ENCODE measurements around the gene PDE4B.
"Not testable (repeated sequence)": the region's sequence is repeated elsewhere in the genome, so short reads cannot be mapped to it uniquely, and the experiment has no call there.

PDE4B gene

DNA sequence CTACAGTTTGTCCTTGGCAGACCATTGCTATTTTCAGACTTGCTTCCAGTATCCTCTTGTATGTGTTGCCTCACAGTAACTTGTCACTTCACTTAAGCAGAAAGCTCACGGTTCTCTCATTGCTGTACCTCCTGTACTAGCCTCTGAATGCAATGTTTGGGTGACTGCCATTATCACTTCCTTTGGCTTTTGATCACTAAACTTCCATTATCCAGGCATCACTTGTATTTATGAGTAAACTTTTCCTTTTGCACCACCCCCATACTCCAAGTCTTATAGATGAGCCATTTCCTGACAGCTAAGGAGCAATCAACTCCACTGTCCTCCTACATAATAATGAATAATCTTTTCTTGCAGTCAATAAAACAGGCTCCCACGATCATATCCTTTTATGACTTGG, 255.3 kb downstream of the PDE4B start:
- Histone ChIP-seq H3K4me3 (ENCODE audit: low read depth in 1 of 2, low read length in 1 of 2) (no peak overlapping the region), H3K9me3 (no peaks in the 10 kb centered on the region), H3K4me1 (ENCODE audit: control insufficient read depth in 1 of 2, insufficient read depth in 1 of 2, low read depth in 1 of 2, low read length in 1 of 2) (no peaks in the 10 kb centered on the region), H3K27ac (no peak overlapping the region), H3K36me3 (no peaks in the 10 kb centered on the region), H3K27me3 (no peaks in the 10 kb centered on the region)
- TF ChIP-seq CTCF (IDR thresholded peaks at IDR 0.05), result no peak

DNA sequence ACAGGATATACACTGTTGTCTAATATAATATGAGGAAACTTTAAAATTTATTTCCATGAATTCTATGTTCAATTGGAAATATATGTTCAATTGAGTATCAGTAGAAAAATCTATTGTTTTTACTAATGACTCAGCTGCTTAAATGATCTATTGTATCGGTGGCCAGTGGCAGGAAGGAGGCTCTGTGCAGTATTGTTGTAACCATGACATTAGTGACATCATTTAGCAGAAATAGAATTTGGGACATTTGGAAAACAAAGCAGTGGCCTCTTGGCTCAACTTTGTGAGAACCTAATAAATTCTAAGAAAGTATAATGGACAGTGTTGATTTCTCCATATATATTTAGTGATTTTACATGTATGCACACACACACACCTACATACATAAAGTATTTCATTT, 257.4 kb downstream of the PDE4B start:
- no peak overlapping the region for H3K4me3 ChIP-seq (ENCODE audit: low read depth in 1 of 2, low read length in 1 of 2)
- H3K9me3 ChIP-seq, result no peaks in the 10 kb centered on the region
- H3K36me3 ChIP-seq, result no peaks in the 10 kb centered on the region
- H3K4me1 ChIP-seq (ENCODE audit: control insufficient read depth in 1 of 2, insufficient read depth in 1 of 2, low read depth in 1 of 2, low read length in 1 of 2), result no peaks in the 10 kb centered on the region
- H3K27me3 ChIP-seq, result no peaks in the 10 kb centered on the region
- TF ChIP-seq CTCF (IDR thresholded peaks at IDR 0.05), result no peak
- no peak overlapping the region for H3K27ac ChIP-seq

DNA sequence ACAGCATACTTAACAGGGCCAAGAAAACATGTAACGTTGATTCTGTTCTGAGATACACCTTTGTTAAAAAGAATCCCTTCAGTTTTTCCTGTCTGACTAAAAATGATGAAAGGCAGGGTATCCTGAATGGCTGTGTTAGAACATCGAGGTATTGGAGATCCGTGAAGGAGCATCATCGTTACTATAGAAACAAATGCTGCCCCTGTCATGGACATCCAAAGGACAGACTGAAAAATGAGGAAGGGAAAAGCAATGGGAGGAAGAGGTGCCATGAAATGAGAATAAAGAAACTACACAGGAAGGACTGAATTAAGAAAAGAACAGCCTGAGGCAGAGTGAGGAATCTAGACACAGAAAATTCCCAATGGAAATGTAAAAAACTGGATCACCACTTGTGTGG, 257.9 kb downstream of the PDE4B start:
- Histone ChIP-seq H3K4me3 (ENCODE audit: low read depth in 1 of 2, low read length in 1 of 2) (no peak overlapping the region), H3K27me3 (no peaks in the 10 kb centered on the region), H3K9me3 (no peaks in the 10 kb centered on the region), H3K27ac (no peak overlapping the region), H3K4me1 (ENCODE audit: control insufficient read depth in 1 of 2, insufficient read depth in 1 of 2, low read depth in 1 of 2, low read length in 1 of 2) (no peaks in the 10 kb centered on the region), H3K36me3 (no peaks in the 10 kb centered on the region)
- no peak for TF ChIP-seq CTCF (IDR thresholded peaks at IDR 0.05)

GRCh38 chr1:66055092-66055491, 262.4 kb downstream of the PDE4B start:
- H3K27ac ChIP-seq, result no peak overlapping the region
- TF ChIP-seq CTCF (IDR thresholded peaks at IDR 0.05), result no peak
- no peaks in the 10 kb centered on the region for H3K27me3 ChIP-seq
- no peaks in the 10 kb centered on the region for H3K4me1 ChIP-seq (ENCODE audit: control insufficient read depth in 1 of 2, insufficient read depth in 1 of 2, low read depth in 1 of 2, low read length in 1 of 2)
- no peaks in the 10 kb centered on the region for H3K36me3 ChIP-seq
- no peaks in the 10 kb centered on the region for H3K9me3 ChIP-seq
- H3K4me3 ChIP-seq (ENCODE audit: low read depth in 1 of 2, low read length in 1 of 2), result no peak overlapping the region

- H3K9me3 ChIP-seq, H3K36me3 ChIP-seq: not testable (repeated sequence)
Measured at GRCh38 chr1:66057448-66057847, 264.8 kb downstream of the PDE4B start.

DNA sequence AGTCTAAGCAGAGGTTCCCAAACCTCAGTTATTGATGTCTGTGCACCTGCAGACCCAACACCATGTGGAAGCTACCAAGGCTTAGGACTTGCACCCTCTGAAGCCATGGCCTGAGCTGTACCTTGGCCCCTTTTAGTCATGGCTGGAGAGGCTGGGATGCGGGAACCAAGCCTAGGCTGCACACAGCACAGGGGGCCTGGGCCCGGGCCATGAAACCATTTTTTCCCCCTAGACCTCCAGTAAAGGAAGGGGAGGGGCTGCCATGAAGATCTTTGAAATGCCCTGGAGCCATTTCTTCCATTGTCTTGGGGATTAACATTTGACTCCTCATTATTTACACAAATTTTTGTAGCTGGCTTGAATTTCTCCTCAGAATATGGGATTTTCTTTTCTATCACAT, 265.9 kb downstream of the PDE4B start:
- no peak overlapping the region for H3K27ac ChIP-seq

More at GRCh38 chr1:66057448-66057847, 264.8 kb downstream of the PDE4B start:
- not testable (repeated sequence) for H3K4me1 ChIP-seq (ENCODE audit: control insufficient read depth in 1 of 2, insufficient read depth in 1 of 2, low read depth in 1 of 2, low read length in 1 of 2); H3K27ac ChIP-seq; H3K27me3 ChIP-seq; H3K4me3 ChIP-seq (ENCODE audit: low read depth in 1 of 2, low read length in 1 of 2)

GRCh38 chr1:66067219-66067618, 274.5 kb downstream of the PDE4B start:
- not testable (repeated sequence) for H3K36me3 ChIP-seq; H3K9me3 ChIP-seq; H3K4me1 ChIP-seq (ENCODE audit: control insufficient read depth in 1 of 2, insufficient read depth in 1 of 2, low read depth in 1 of 2, low read length in 1 of 2); H3K4me3 ChIP-seq (ENCODE audit: low read depth in 1 of 2, low read length in 1 of 2); H3K27me3 ChIP-seq; H3K27ac ChIP-seq

More for the DNA sequence above, 265.9 kb downstream of the PDE4B start:
- no peaks in the 10 kb centered on the region for H3K4me1 ChIP-seq (ENCODE audit: control insufficient read depth in 1 of 2, insufficient read depth in 1 of 2, low read depth in 1 of 2, low read length in 1 of 2)
- no peak overlapping the region for H3K4me3 ChIP-seq (ENCODE audit: low read depth in 1 of 2, low read length in 1 of 2)
- H3K27me3 ChIP-seq, result no peaks in the 10 kb centered on the region
- no peaks in the 10 kb centered on the region for H3K36me3 ChIP-seq
- TF ChIP-seq CTCF (IDR thresholded peaks at IDR 0.05), result no peak
- H3K9me3 ChIP-seq, result no peaks in the 10 kb centered on the region

All from neutrophil (primary cell).